Fibroblast of lung (primary cell): Measurements from ENCODE around the gene KRT80.

Source experiments
- CTCF ChIP-seq, 2 donors: IDR thresholded peaks in 1 of 2; conservative IDR thresholded peaks in 1 of 2; 1 replicate in 1 of 2; 2 replicates in 1 of 2; pipeline ENCODE4 v1.5.1; 2011 to 2012; ENCODE audit warnings: low read length in 2 of 2, control low read depth in 1 of 2, inconsistent platforms in 1 of 2, low read depth in 1 of 2, mild to moderate bottlenecking in 1 of 2
- EZH2 ChIP-seq: IDR thresholded peaks from 2 replicates; pipeline ENCODE4 v1.5.1; 2012; ENCODE audit warnings: low read length, control low read depth, mild to moderate bottlenecking; ENCODE audit errors: missing control alignments

GRCh38 chr12:52198454-52199215, 6.8 kb upstream of the KRT80 start:
- TF ChIP-seq CTCF (conservative IDR thresholded peaks at IDR 0.05 in 1 of 2, IDR thresholded peaks at IDR 0.05 in 1 of 2; ENCODE audit: low read depth in 1 of 2, low read length in 2 of 2) (no peak), EZH2 (no peak)
